Astrocyte of the hippocampus (primary cell): Measurements from ENCODE around the gene DOP1B.

Experiments
- DNase-seq: peaks from one replicate; pipeline ENCODE4 v3.0.0; 2011; ENCODE audit warnings: low read depth, low spot score

The DOP1B gene

DNA sequence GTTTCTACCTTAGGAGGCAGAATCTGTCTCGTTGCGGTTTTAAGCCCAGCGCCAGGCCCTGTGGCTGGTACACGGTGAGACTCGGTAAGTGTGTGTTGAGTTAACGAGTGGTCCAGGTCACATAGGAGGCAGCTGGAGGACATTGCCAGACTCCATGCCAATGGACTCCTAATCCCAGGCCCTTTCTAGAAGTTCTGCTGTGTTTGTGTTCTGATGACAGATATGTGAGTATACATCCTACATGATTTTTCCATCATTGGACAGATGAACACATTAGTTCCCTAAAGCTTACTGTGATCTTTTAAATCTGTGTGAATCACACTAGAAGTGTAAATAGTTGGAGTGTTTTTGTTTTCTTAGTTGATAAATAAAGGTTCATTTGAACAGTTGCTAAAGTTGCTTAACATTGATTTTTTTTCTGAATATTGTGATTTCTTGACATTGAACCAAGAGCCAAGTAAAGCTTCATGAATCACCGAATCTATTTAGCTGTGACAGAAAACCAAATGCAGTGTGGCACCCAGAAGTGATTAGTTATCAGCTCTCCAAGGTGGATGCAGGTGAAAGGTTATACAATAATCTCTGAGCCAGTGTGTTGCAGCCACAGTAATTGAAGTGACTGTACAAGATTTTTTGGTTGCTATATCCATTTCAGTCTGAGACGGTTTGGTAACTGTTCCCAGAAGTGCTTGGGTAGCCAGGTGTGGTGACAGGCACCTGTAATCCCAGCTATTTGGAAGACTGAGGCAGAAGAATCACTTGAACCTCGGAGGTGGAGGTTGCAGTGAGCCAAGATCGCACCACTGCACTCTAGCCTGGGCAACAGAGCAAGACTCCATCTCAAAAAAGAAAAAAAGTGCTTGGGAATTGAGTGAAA, 46.3 kb downstream of the DOP1B start:
- DNase-seq: no peak

- DNase-seq: peak; percentile 88
These were observed 46.9 kb downstream of the DOP1B start for GRCh38 chr21:36203603-36203889.

GRCh38 chr21:36204980-36205379, 48.4 kb downstream of the DOP1B start:
- no peak for DNase-seq

DNA sequence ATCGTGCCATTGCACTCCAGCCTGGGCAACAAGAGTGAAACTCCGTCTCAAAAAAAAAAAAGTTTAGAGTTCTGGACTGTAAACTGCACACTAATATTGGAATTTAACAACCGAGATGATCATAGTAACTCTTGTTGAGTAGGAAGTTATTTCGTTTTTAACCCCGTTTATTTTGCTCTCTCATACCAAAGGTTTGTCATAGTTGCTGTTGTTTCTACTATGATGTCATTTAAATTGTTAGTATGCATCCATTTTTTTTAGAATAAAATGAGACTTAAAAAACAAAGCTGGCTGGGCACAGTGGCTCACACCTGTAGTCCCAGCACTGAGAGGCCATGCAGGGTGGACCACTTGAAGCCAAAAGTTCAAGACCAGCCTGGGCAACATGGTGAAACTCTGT, 49.3 kb downstream of the DOP1B start:
- no peak for DNase-seq
